Upper lobe of left lung (tissue), 6 donors: ENCODE data around the gene STAB2. TPM values are rescaled to one million over a fixed set of nuclear protein-coding genes. Genes with fewer than 3 reads are reported as not detected.

Experiments used
- ATAC-seq, 2 donors: fragments of 200-7000 bp; cut with Tn5 transposase; one replicate each; pipeline ENCODE4 v1.9.1; 2022; ENCODE audit warnings: mild to moderate bottlenecking in 2 of 2, moderate library complexity in 2 of 2; ENCODE audit not compliant: low FRiP score in 2 of 2
- DNase-seq, 2 donors: peaks; one replicate each; pipeline ENCODE4 v3.0.0-alpha.2; 2019 to 2020
- H3K27ac ChIP-seq, 4 donors: fragments of 200-600 bp; sonication (generic); one replicate each; pipeline ENCODE4 v1.5.1; 2016 to 2019
- H3K27me3 ChIP-seq, 4 donors: fragments of 200-600 bp; sonication (generic); one replicate each; pipeline ENCODE4 v1.5.1; 2017 to 2019
- H3K36me3 ChIP-seq, 4 donors: fragments of 200-600 bp; sonication (generic); one replicate each; pipeline ENCODE4 v1.5.1; 2016 to 2019
- H3K4me1 ChIP-seq, 4 donors: fragments of 200-600 bp; sonication (generic); one replicate each; pipeline ENCODE4 v1.5.1; 2018 to 2019
- H3K4me3 ChIP-seq, 4 donors: fragments of 200-600 bp; sonication (generic); one replicate each; pipeline ENCODE4 v1.5.1; 2017 to 2019; ENCODE audit warnings: mild to moderate bottlenecking in 2 of 4, moderate library complexity in 1 of 4
- H3K9me3 ChIP-seq, 4 donors: fragments of 200-600 bp; sonication (generic); one replicate each; pipeline ENCODE4 v1.5.1; 2018 to 2019
- CTCF ChIP-seq, 6 experiments: fragments of 450-650 bp in 4 of 6; fragments of 200-600 bp in 2 of 6; sonication (generic) in 2 of 6; IDR thresholded peaks; one replicate each; pipeline ENCODE4 v1.5.1; 2016 to 2019; ENCODE audit warnings: antibody characterized with exemption in 6 of 6
- EP300 ChIP-seq, 4 donors: sonication (generic); formaldehyde crosslinking; IDR thresholded peaks; one replicate each; pipeline ENCODE4 v1.5.1; 2017; ENCODE audit warnings: antibody characterized with exemption in 4 of 4, control low read depth in 2 of 4
- POLR2A ChIP-seq, 4 donors: fragments of 450-650 bp; IDR thresholded peaks; one replicate each; pipeline ENCODE4 v1.5.1; 2016 to 2017; ENCODE audit warnings: antibody characterized with exemption in 4 of 4, mild to moderate bottlenecking in 2 of 4
- POLR2AphosphoS5 ChIP-seq, 2 donors: sonication (generic); formaldehyde crosslinking; IDR thresholded peaks; one replicate each; pipeline ENCODE4 v1.5.1; 2017; ENCODE audit warnings: antibody characterized with exemption in 2 of 2
- WGBS, 2 donors: methylation state at CpG; one replicate each; pipeline ENCODE4 v1.1.5; 2017 to 2018; 5-methylcytosine and 5-hydroxymethylcytosine counted together
- total RNA-seq, 6 donors: library from RNA; depleted of rRNA in 4 of 6; stranded (reverse); fragments of >200 nt in 4 of 6; gene quantifications; one replicate each; pipeline versions ENCODE4 v1.1.0 to v1.2.1, GENCODE V29; 2016 to 2021
- donor health status: DM: no; HTN: no; CAD: no; lungs with moderate emphysema.
- donor health status: DM: no; HTN: yes; CAD: no; lungs with severe emphysema.

STAB2 gene
- total RNA-seq, 6 donors from 2014 or later = 0.10 to 2.4 (median 0.22) TPM; not detected in 1

DNA sequence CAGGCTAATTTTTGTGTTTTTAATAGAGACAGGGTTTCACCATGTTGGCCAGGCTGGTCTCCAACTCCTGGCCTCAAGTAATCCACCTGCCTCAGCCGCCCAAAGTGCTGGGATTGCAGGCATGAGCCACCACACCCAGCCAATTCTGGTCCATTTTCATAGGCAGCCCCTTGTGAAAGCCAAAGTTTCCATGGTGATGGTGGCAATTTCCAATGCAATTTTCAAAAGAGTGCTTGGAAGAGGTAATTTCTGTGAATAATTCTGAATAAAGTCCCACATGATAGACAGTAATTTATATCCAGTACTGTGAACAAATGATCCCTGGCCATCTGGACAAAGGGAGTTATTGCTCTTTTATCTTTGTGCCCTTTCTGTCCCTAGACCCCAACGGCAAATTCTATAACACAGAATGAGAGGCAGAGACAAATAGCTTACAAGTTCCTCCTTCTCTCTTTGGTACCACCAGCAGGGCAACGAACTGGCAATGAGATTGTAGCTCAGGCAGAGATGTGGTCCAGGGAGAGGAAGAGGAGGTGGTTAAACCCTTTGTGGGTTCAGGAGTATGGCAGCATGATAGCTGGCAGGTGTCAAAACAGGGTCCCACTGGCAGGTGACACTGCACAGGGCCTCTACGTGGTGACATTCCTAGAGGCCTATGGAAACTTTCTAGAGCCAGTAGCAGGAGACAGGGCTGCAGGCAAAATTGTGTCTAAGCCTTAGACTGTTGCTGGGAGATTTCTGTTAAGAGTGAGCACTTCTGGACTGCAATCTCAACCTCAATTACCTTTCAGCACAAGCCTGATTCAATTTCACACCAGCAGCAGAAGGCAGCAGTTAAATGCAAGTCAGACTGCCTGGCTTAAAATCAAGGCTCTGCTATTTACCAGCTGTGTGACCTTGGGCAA is 207.5 kb downstream of the STAB2 start:
- TF ChIP-seq CTCF (IDR thresholded peaks at IDR 0.05) = no peak
- no peak for TF ChIP-seq EP300 (IDR thresholded peaks at IDR 0.05)
- TF ChIP-seq POLR2A (IDR thresholded peaks at IDR 0.05) = no peak
- TF ChIP-seq POLR2AphosphoS5 (IDR thresholded peaks at IDR 0.05) = no peak
- ATAC-seq (no peak), DNase-seq (no peak)
- Histone ChIP-seq H3K9me3 (no peaks in the 10 kb centered on the region), H3K27ac (no peak overlapping the region), H3K4me3 (no peak overlapping the region), H3K4me1 (peaks cover under 1 to 4% (median 3%) of the 10 kb centered on the region in 4 donors), H3K36me3 (peaks cover 0 to 20% (median 3%) of the 10 kb centered on the region in 4 donors), H3K27me3 (no peaks in the 10 kb centered on the region)
- WGBS, 2 donors = 56 to 93% methylated on average over 3 to 4 of the region's 4 CpGs

- no peaks in the 10 kb centered on the region for H3K27me3 ChIP-seq
- H3K4me3 ChIP-seq = no peak overlapping the region
- 94 to 97% methylated on average over 4 of the region's 4 CpGs for WGBS, 2 donors
- no peak for ATAC-seq
- peaks cover 14 to 18% (median 17%) of the 10 kb centered on the region in 4 donors for H3K4me1 ChIP-seq
- DNase-seq = no peak
- peak overlapping the region in 2 of 4 donors; percentile 62 to 76 for H3K27ac ChIP-seq
- TF ChIP-seq EP300 (IDR thresholded peaks at IDR 0.05) (no peak), POLR2A (IDR thresholded peaks at IDR 0.05) (no peak), POLR2AphosphoS5 (IDR thresholded peaks at IDR 0.05) (no peak), CTCF (IDR thresholded peaks at IDR 0.05) (no peak)
- H3K36me3 ChIP-seq = peaks cover 0 to 6% (median 1%) of the 10 kb centered on the region in 4 donors
- no peaks in the 10 kb centered on the region for H3K9me3 ChIP-seq
Measured at GRCh38 chr12:103798586-103798985, 211.5 kb downstream of the STAB2 start.

DNA sequence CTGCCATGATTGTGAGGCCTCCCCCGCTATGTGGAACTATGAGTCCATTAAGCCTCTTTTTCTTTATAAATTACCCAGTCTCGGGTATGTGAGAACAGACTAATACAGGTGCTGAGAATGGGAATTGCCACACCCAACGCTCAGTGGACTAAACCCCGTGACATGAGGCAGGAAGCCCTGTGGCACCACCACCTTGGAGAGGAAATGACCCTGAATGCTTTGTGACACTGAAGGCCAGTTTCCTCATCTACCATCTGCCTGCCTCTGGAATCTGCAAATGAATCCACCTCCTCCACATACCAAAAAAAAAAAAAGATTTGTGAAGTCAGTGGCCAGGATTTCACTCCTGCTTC is 212.4 kb downstream of the STAB2 start:
- Histone ChIP-seq H3K4me1 (peaks cover 14 to 21% (median 17%) of the 10 kb centered on the region in 4 donors), H3K27me3 (no peaks in the 10 kb centered on the region), H3K36me3 (peaks cover 0 to 6% (median 0%) of the 10 kb centered on the region in 4 donors), H3K9me3 (no peaks in the 10 kb centered on the region), H3K27ac (peak overlapping the region; percentile 8 to 76 (median 62)), H3K4me3 (no peak overlapping the region)
- ATAC-seq (peak; percentile 16 to 36), DNase-seq (peak in 1 of 2 donors; percentile 60)
- TF ChIP-seq EP300 (IDR thresholded peaks at IDR 0.05) (no peak), POLR2A (IDR thresholded peaks at IDR 0.05) (no peak), CTCF (IDR thresholded peaks at IDR 0.05) (no peak), POLR2AphosphoS5 (IDR thresholded peaks at IDR 0.05) (no peak)
- 54 to 65% methylated on average over 4 of the region's 4 CpGs for WGBS, 2 donors

DNA sequence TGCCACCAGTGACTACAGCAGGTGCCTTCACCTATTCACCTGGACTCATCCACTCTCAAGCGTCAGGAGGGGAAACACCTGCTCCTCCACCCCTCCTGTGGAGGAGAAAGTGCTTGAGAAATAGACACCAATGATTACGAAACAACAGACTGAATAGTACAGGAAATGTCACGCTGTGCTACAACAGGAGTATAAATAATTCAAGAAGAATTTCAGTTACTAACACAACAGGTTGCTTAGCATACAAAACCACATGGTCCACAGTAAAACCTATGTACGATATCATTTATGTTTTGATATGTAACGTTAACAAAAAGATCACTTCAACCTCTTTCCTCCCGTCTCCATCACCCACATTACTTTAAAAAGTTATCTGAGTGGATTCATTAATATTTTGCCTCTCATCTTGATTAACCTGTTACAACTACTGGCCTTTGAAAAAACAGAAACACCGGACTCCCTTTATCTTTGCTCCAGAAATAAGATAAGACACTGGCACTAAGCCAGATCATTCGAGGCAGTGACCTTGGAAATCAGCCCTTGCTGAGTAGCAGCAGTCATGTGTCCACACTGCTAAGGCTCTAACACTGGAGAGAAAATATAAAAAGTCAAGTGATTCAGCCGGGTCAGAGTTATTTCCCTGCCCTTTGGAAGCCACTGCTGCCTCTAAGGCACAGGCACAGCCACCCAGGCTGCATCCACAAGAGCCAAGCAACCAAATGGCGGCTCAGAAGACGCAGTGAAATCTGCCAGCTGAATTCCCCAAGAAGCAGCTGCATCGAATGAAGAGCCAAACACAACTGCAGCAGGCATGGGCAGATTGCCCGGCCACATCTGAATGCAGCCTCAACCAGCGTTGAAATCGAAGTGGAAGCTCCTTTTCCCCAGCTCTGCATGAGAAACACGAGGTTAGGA is 213.0 kb downstream of the STAB2 start:
- peak overlapping the region; percentile 36 to 76 (median 62) for H3K27ac ChIP-seq
- peaks cover 16 to 24% (median 23%) of the 10 kb centered on the region in 4 donors for H3K4me1 ChIP-seq
- H3K36me3 ChIP-seq = peaks cover 0 to 6% (median 0%) of the 10 kb centered on the region in 4 donors
- 25 to 27% methylated on average over 14 to 16 of the region's 16 CpGs for WGBS, 2 donors
- no peaks in the 10 kb centered on the region for H3K9me3 ChIP-seq
- no peak for TF ChIP-seq POLR2A (IDR thresholded peaks at IDR 0.05)
- TF ChIP-seq POLR2AphosphoS5 (IDR thresholded peaks at IDR 0.05) = peak in 1 of 2 donors; percentile 32
- TF ChIP-seq EP300 (IDR thresholded peaks at IDR 0.05) = peak in 1 of 4 donors; percentile 63
- ATAC-seq (peak; percentile 65 to 80), DNase-seq (peak in 1 of 2 donors; percentile 66)
- no peak overlapping the region for H3K4me3 ChIP-seq
- no peaks in the 10 kb centered on the region for H3K27me3 ChIP-seq
